Measurements from ENCODE around the gene TEAD1. TPM values are rescaled to one million over a fixed set of nuclear protein-coding genes. Genes with fewer than 3 reads are reported as not detected.

TEAD1 gene
- total RNA-seq, 2 experiments from 2014 or later: 5.6 to 10.8 TPM

DNA sequence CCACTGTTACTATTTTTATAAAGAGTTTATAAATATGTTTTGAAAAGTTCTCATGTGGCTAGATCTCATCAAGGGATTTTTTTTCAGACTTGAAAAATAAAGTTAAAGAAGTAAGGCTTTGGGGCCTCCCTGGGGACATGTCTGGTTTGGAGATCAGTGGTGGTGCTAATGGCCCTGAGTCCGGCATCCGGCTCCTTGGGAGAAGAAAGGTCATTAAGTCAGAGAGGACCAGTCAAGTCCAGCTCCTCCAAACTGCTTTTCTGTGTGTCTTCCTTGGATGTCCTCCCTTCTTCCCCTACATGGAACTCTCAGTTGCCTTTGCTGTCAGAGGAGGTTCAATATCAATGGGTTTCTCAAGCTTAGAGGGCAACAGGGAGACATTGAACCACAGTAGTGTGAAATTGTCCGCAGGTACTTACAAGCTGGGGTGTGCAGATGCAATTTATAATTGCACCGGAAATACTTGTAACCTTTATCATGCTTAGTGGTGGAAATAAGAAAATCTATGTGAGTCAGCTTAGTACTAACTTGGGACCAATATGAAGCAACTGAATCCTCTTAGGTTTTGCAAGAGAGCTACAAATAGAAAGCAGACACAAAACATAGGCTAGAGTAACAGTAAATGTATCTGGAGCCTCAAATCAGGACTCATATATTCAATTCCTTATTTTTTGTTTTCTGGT lies 144.3 kb downstream of the TEAD1 start:
- POLR2A ChIA-PET: no interaction called here
- DNase-seq (ENCODE audit: low spot score): no peak
- no TSS peak for BruUV-seq (replicated peaks)
- H3K4me3 ChIP-seq (ENCODE audit: low read depth, low read length, poor library complexity, severe bottlenecking): no peak overlapping the region
- no peak overlapping the region for H3K4me2 ChIP-seq (ENCODE audit: low read length)
- CTCF ChIA-PET (ENCODE audit: unreplicated experiment): interaction anchor here (0.5 kb wide), 1 partner anchor 73 kb away, joined by 3 read pairs; no protein-coding TSS in a partner anchor
- no peak for TF ChIP-seq CTCF (conservative IDR thresholded peaks at IDR 0.05; ENCODE audit: low read length)
- no peak for TF ChIP-seq EZH2phosphoT487 (IDR thresholded peaks at IDR 0.05; ENCODE audit: borderline replicate concordance, low read depth, low read length)
- peaks cover 22% of the 10 kb centered on the region for H3K4me1 ChIP-seq (ENCODE audit: insufficient read depth, low read length, poor library complexity, severe bottlenecking)
- H3K79me2 ChIP-seq (ENCODE audit: insufficient read depth, low read depth, low read length): no peaks in the 10 kb centered on the region
- intact Hi-C loops (cut with micrococcal nuclease; ENCODE audit: unreplicated experiment): no loop called here
- no peaks in the 10 kb centered on the region for H3K9me3 ChIP-seq (ENCODE audit: low read length)
- no peak overlapping the region for H3K27ac ChIP-seq (ENCODE audit: low read depth, low read length, poor library complexity, severe bottlenecking)
- H4K20me1 ChIP-seq (ENCODE audit: insufficient read depth, low read length): no peaks in the 10 kb centered on the region
- H3K9me2 ChIP-seq (ENCODE audit: insufficient read depth, low read length): no peaks in the 10 kb centered on the region
- no peaks in the 10 kb centered on the region for H3K36me3 ChIP-seq (ENCODE audit: insufficient read depth, low read length)
- H2AFZ ChIP-seq (ENCODE audit: low read length): no peak overlapping the region

- Histone ChIP-seq H3K79me2 (ENCODE audit: insufficient read depth, low read depth, low read length) (no peaks in the 10 kb centered on the region), H3K9me2 (ENCODE audit: insufficient read depth, low read length) (no peaks in the 10 kb centered on the region), H3K27ac (ENCODE audit: low read depth, low read length, poor library complexity, severe bottlenecking) (no peak overlapping the region), H4K20me1 (ENCODE audit: insufficient read depth, low read length) (no peaks in the 10 kb centered on the region), H2AFZ (ENCODE audit: low read length) (no peak overlapping the region), H3K4me3 (ENCODE audit: low read depth, low read length, poor library complexity, severe bottlenecking) (no peak overlapping the region), H3K4me2 (ENCODE audit: low read length) (no peak overlapping the region), H3K4me1 (ENCODE audit: insufficient read depth, low read length, poor library complexity, severe bottlenecking) (peaks cover 9% of the 10 kb centered on the region), H3K9me3 (ENCODE audit: low read length) (0 out of 2 replicates have a peak, but pooled peaks cover 4% of the 10 kb centered on the region), H3K36me3 (ENCODE audit: insufficient read depth, low read length) (no peaks in the 10 kb centered on the region)
- BruUV-seq (replicated peaks): no TSS peak
- no peak for DNase-seq (ENCODE audit: low spot score)
- no peak for TF ChIP-seq CTCF (conservative IDR thresholded peaks at IDR 0.05; ENCODE audit: low read length)
- TF ChIP-seq EZH2phosphoT487 (IDR thresholded peaks at IDR 0.05; ENCODE audit: borderline replicate concordance, low read depth, low read length): no peak
- intact Hi-C loops (cut with micrococcal nuclease; ENCODE audit: unreplicated experiment): no loop called here
- CTCF ChIA-PET (ENCODE audit: unreplicated experiment): no interaction called here
- POLR2A ChIA-PET: interaction anchor here (0.6 to 1.2 kb wide), 3 partner anchors 22 to 138 kb away, joined by 3 to 4 read pairs (median 3); no protein-coding TSS in a partner anchor
Observed at GRCh38 chr11:12822392-12823022, 148.3 kb downstream of the TEAD1 start.
